Measurements from ENCODE around the gene KLHDC8B.
"Not testable (repeated sequence)": the region's sequence is repeated elsewhere in the genome, so short reads cannot be mapped to it uniquely, and the experiment has no call there.

KLHDC8B gene

DNA sequence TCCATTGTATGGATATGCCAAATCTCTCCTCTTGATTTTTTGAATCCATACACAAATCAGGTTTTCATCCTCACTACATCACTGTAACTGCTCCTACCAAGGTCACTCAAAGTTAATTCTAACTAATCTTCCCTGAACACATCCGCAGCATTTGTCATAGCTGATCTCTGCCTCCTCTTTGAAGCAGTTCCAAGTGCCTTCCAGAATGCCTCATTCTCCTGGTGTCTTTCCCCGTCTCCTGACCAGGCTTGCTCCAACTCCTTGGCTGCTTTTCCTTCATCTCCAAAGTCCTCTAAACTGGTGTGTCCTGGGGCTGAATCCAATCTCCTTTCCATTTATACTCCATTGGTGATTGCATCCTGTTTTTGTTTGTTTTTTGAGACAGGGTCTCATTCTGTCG lies 26.8 kb downstream of the KLHDC8B start:
- no peak for DNase-seq

DNA sequence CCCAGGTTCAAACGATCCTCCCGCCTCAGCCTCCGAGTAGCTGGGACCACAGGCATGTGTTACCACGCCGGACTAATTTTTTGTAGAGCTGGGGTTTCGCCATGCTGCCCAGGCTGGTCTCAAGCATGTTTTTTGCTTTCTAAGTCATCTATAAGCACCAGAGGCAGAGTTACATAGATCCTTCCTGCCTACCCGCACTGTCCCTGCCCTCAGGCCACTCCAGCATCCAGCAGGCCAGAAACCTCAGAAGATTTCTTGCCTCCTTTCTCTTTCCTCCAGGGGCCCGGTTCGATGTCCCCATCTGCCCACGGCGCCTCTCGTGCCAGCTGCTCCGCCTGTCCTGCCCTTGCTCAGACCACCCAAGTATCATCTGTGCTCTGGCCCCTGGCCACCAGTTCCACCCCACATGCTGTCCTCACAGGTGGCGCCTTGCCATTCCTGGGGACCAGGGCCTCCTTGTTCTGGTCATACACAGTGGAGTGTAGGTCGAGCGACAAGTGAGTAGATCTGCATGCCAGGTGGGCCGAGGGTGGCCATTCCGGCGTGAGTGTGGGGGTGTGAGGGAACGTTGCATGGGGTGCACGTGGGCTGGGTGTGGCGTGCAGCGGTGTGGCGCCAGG lies 27.3 kb downstream of the KLHDC8B start:
- DNase-seq, result no peak

DNA sequence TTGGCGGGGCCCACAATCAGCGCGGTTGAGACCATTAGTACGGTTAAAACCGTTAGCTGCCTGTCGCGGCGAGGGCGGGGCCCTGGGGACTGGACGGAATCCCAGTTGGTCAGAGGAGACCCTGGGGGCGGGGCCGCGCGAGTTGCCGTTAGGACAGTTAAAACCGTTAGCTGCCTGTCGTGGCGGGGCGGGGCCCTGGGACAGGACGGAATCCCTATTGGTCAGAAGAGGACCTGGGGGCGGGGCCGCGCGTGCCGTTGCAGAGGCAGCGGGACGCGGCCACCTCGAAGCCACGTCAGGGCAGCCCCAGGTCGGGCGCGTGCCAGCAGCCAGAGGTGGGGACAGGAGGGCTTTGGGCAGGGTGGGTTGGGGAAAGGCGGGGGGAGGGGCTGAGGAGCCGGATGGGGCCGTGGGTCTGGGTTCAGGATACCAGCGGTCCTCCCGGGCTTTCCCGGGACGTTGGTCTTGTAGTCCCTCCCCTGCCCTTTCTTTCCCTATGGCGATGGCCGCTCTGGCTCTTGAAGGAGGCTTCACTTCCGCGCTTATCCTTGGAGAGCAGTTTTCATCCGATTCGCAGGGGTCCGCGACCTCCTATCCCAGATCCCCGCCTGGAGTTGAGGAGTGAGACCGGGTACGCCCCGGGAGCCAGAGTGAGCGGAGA lies 28.0 kb downstream of the KLHDC8B start:
- no peak for DNase-seq

DNA sequence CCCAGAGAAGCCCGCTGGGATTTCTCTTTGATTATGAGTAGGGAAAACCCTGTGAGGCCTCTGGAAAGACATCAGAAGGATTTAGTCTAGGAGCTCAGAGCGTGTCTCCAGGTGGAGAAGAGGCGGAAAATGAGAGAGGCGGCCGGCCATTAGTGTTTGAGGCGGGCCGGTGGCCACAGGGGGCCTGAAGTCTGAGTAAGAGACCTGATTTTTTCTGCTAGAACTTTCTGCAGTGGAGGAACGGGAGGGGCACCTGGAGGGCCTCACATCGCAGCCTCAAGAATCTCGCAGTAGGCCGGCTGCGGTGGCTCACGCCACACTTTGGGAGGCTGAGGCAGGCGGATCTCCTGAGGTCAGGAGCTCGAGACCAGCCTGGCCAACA lies 28.5 kb downstream of the KLHDC8B start:
- DNase-seq, result no peak

DNA sequence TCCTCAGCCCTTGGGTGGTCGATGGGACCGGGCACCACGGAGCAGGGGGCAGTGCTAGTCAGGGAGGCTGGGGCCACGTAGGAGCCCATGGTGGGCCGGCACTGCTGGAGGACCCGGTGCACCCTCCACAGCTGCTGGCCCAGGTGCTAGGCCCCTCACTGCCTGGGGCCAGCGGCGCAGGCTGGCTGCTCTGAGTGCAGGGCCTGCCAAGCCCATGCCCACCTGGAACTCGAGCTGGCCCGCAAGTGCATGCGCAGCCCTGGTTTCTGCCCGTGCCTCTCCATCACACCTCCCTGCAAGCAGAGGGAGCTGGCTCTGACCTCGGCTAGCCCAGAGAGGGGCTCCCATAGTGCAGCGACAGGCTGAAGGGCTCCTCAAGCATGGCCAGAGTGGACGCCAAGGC lies 42.1 kb downstream of the KLHDC8B start:
- no peak for DNase-seq

DNA sequence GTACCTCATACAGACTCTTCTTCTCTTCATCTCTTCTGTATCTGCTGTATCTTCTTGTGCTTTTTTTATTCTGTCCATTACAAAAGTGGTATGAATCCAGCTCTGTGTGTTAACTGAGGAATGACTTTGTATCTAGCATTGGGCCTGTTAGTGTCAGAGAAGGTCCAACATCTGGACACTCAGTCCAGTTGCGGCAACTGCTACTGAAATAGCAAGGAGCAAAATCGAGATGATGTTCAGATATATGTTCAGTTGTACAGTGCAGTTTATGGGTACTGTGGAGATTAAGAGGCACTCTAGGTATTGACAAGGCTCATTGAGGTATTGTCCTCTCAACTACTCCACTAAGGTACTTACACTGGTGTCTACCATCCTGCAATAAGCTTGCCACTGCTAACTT lies 42.6 kb downstream of the KLHDC8B start:
- no peak for DNase-seq

DNA sequence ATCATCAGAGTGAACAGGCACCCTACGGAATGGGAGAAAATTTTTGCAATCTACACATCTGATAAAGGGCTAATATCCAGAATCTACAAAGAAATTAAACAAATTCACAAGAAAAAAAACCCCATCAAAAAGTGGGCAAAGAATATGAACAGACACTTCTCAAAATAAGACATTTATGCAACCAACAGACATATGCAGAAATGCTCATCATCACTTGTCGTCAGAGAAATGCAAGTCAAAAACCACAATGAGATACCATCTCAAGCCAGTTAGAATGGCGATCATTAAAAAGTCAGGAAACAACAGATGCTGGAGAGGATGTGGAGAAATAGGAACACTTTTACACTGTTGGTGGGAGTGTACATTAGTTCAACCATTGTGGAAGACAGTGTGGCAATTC lies 45.3 kb downstream of the KLHDC8B start:
- not testable (repeated sequence) for DNase-seq

DNA sequence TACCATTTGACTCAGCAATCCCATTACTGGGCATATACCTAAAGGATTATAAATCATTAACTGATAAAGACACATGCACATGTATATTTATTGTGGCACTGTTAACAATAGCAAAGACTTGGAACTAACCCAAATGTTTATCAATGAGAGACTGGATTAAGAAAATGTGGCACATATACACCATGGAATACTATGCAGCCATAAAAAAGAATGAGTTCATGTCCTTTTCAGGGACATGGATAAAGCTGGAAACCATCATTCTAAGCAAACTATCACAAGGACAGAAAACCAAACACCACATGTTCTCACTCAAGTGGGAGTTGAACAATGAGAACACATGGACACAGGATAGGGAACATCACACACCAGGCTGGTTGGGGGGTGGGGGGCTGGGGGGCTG lies 45.7 kb downstream of the KLHDC8B start:
- not testable (repeated sequence) for DNase-seq

DNA sequence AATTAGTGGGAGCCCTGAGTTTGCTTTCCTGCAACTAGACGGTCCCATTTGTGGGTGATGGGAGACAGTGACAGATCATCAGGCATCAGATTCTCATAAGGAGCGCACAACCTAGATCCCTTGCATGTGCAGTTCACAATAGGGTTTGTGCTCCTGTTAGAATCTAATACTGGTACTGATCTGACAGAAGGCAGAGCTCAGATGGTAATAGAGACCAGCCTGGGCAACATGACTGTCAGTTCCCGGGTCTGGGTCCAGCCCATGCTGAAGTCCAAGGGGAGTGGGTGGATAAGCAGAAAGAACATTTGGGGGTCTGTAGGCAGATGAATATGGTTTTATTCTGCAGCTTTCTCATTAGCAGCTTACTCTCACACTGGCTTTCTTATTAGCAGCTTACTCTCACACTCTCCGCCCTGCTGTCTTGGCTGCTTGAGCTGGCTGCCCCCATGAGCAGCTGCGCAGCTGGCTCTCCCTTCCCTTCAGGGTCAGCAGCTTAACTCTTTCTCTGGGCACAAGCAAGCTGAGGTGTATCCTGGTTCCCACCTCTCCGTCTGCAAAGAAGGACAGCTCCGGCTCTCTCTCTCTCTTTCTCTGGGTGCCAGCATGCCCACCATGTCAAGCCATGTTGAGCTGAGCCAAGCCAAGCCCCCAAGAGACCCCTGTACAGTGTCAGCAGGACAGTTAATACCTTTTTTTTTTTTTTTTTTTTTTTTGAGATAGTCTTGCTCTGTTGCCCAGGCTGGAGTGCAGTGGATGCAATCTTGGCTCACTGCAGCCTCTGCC lies 46.5 kb downstream of the KLHDC8B start:
- DNase-seq, result no peak

DNA sequence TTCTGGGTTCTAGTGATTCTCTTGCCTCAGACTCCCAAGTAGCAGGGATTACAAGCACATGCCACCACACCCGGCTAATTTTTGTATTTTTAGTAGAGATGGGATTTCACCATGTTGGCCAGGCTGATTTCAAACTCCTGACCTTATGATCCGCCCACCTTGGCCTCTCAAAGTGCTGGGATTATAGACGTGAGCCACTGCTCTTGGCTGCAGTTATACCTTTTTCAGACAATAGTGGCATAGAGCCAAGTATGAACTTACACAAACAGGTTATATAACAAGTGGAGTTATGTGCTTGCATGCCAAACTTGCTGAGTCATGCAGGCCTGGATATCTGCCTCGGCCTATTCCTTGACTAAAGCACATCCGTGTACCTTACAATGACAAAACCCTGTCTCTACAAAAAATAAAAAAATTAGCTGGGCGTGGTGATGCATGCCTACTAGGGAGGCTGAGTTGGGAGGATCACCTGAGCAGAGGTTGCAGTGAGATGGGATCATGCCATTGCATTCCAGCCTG lies 47.1 kb downstream of the KLHDC8B start:
- peak; percentile 66 for DNase-seq

DNA sequence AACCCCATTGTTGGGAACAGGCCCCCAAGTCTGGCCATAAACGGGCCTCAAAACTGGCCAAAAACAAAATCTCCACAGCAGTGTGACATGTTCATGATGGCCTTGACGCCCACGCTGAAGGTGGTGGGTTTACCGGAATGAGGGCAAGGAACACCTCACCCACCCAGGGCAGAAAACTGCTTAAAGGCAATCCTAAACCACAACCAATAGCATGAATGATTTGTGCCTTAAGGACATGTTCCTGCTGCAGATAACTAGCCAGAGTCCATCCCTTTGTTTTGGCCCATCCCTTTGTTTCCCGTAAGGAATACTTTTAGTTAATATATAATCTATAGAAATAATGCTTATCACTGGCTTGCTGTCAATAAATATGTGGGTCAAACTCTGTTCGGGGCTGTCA lies 47.7 kb downstream of the KLHDC8B start:
- DNase-seq, result no peak

DNA sequence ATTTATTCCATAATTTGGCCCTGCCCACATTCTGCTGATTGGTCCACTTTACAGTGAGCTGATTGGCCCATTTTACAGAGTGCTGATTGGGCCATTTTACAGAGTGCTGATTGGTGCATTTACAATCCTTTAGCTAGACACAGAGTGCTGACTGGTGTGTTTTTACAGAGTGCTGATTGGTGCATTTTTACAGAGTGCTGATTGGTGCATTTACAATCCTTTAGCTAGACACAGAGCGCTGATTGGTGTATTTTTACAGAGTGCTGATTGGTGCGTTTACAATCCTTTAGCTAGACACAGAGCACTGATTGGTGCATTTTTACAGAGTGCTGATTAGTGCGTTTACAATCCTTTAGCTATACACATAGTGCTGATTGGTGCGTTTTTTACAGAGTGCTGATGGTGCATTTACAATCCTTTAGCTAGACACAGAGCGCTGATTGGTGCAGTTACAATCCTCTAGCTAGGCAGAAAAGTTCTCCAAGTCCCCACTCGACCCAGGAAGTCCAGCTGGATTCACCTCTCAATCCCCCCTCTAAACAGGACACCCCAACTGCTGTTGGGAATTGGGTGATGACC lies 49.7 kb downstream of the KLHDC8B start:
- DNase-seq, result not testable (repeated sequence)

DNA sequence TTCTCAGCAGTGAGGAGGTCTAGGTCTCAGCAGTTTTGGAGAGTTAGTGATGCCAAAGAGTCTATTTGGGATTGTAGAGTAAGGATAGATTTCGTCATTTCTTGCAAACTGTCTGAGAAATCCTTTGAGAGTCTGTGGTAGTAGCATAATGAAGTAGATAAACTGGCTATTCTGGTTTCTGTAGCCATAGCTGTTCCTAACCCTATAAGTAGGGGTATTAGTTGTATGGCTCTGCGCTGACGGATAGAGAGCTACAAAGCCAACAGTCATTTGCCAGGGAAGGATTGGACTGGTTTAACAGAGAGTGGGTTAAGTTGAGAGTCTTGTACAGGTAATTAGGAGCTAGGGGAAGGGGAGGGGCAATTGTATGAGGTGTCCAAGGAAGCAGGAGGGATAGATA lies 50.6 kb downstream of the KLHDC8B start:
- no peak for DNase-seq
